Measurements from ENCODE around the gene TNF. TPM values are rescaled to one million over a fixed set of nuclear protein-coding genes. Genes with fewer than 3 reads are reported as not detected.

The TNF gene
- total RNA-seq, 2 experiments from 2014 or later, result 2.5 to 3.5 TPM

DNA sequence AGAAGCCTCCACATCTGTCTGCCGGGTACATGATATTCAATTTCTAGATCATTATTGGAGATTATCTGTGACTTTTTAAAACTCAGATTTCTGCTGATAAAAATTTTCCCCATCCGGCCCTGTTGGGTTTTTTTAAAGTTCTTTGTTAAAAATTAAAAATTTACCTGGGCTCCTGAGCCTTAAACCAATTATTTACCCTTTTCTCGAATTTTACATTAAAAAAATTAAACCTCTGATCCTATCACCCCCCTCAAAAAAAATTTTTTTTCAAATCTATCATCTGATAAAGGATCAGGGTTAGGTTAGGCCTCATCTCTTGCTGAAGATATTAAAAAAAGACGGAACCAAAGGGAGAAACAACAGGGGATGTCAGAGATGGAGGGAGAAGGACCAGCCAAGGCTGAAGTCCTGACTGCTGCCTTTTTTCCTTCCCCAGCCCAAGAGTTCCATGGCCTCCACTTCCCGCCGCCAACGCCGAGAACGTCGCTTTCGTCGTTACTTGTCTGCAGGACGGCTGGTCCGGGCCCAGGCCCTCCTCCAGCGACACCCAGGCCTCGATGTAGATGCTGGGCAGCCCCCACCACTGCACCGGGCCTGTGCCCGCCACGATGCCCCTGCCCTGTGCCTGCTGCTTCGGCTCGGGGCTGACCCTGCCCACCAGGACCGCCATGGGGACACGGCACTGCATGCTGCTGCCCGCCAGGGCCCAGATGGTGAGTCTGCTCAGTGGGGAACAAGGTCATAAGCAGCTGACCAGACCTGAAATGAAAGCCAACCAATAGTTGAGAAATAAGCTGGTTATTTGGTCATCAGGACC, 27.4 kb upstream of the TNF start:
- no peaks in the 10 kb centered on the region for H4K20me1 ChIP-seq (ENCODE audit: insufficient read depth, low read length)
- peak overlapping the region; percentile 64 for H3K27ac ChIP-seq (ENCODE audit: low read depth, low read length, poor library complexity, severe bottlenecking)
- peaks cover 28% of the 10 kb centered on the region for H3K36me3 ChIP-seq (ENCODE audit: insufficient read depth, low read length)
- intact Hi-C loops (cut with micrococcal nuclease; ENCODE audit: unreplicated experiment), result loop anchor here (1.0 to 10.0 kb wide), 4 partner anchors 33 to 283 kb away; partner anchors contain the start of gene VARS1
- H3K79me2 ChIP-seq (ENCODE audit: insufficient read depth, low read depth, low read length), result peaks cover 23% of the 10 kb centered on the region
- H3K9me3 ChIP-seq (ENCODE audit: low read length), result no peaks in the 10 kb centered on the region; the same call in 1 of the 2 replicates
- TSS peak; percentile 79 for BruUV-seq (replicated peaks)
- 0 out of 2 replicates have a peak overlapping the region, but pooled peaks have one; percentile 23 for H2AFZ ChIP-seq (ENCODE audit: low read length)
- ChIA-PET CTCF (ENCODE audit: unreplicated experiment) (interaction anchor here (0.8 to 3.3 kb wide), 6 partner anchors 33 to 51 kb away, joined by 3 to 23 read pairs (median 4); partner anchors contain the start of gene NCR3), POLR2A (interaction anchor here (0.7 to 2.9 kb wide), 17 partner anchors 12 to 58 kb away, joined by 3 to 30 read pairs (median 5); partner anchors contain the start of genes LTB, NCR3 and TNF)
- no peak for TF ChIP-seq EZH2phosphoT487 (IDR thresholded peaks at IDR 0.05; ENCODE audit: borderline replicate concordance, low read depth, low read length)
- TF ChIP-seq, protein P1, sequence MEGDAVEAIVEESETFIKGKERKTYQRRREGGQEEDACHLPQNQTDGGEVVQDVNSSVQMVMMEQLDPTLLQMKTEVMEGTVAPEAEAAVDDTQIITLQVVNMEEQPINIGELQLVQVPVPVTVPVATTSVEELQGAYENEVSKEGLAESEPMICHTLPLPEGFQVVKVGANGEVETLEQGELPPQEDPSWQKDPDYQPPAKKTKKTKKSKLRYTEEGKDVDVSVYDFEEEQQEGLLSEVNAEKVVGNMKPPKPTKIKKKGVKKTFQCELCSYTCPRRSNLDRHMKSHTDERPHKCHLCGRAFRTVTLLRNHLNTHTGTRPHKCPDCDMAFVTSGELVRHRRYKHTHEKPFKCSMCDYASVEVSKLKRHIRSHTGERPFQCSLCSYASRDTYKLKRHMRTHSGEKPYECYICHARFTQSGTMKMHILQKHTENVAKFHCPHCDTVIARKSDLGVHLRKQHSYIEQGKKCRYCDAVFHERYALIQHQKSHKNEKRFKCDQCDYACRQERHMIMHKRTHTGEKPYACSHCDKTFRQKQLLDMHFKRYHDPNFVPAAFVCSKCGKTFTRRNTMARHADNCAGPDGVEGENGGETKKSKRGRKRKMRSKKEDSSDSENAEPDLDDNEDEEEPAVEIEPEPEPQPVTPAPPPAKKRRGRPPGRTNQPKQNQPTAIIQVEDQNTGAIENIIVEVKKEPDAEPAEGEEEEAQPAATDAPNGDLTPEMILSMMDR (conservative IDR thresholded peaks at IDR 0.05; ENCODE audit: low read length), result no peak
- DNase-seq (ENCODE audit: low spot score), result no peak
- H3K4me3 ChIP-seq (ENCODE audit: low read depth, low read length, poor library complexity, severe bottlenecking), result peak overlapping the region; percentile 67
- H3K4me1 ChIP-seq (ENCODE audit: insufficient read depth, low read length, poor library complexity, severe bottlenecking), result peaks cover 58% of the 10 kb centered on the region
- no peaks in the 10 kb centered on the region for H3K9me2 ChIP-seq (ENCODE audit: insufficient read depth, low read length)
- peak overlapping the region; percentile 82 for H3K4me2 ChIP-seq (ENCODE audit: low read length)

DNA sequence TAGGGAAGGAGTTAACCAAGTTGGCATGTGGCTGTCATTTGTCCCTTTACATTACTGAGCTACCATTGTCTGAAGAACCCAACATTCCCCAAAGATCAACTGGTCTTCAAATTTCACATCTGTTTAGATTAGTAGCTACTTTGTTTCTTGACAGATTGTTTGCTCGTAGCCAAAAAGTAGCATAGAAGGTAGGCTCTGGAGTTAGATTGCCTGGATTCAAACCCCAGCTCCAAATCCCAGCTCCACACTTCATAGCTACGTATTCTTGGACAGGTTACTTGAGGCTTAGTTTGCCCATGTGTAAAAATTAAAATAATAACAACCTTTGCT, 26.9 kb upstream of the TNF start:
- H3K9me2 ChIP-seq (ENCODE audit: insufficient read depth, low read length), result no peaks in the 10 kb centered on the region
- no peak overlapping the region for H2AFZ ChIP-seq (ENCODE audit: low read length)
- intact Hi-C loops (cut with micrococcal nuclease; ENCODE audit: unreplicated experiment), result loop anchor here (10.0 kb wide), 1 partner anchor 246 kb away; the partner anchor contains the start of gene VARS1
- CTCF ChIA-PET (ENCODE audit: unreplicated experiment), result interaction anchor here (0.8 to 3.3 kb wide), 6 partner anchors 32 to 50 kb away, joined by 3 to 23 read pairs (median 4); partner anchors contain the start of gene NCR3
- no TSS peak for BruUV-seq (replicated peaks)
- peak overlapping the region; percentile 82 for H3K4me2 ChIP-seq (ENCODE audit: low read length)
- peak overlapping the region; percentile 64 for H3K27ac ChIP-seq (ENCODE audit: low read depth, low read length, poor library complexity, severe bottlenecking)
- peak overlapping the region; percentile 67 for H3K4me3 ChIP-seq (ENCODE audit: low read depth, low read length, poor library complexity, severe bottlenecking)
- TF ChIP-seq, protein P1 (conservative IDR thresholded peaks at IDR 0.05; ENCODE audit: low read length), result no peak
- no peak for TF ChIP-seq EZH2phosphoT487 (IDR thresholded peaks at IDR 0.05; ENCODE audit: borderline replicate concordance, low read depth, low read length)
- POLR2A ChIA-PET, result interaction anchor here (0.7 to 2.9 kb wide), 13 partner anchors 11 to 58 kb away, joined by 3 to 30 read pairs (median 5); partner anchors contain the start of genes LTB, NCR3 and TNF
- peaks cover 53% of the 10 kb centered on the region for H3K4me1 ChIP-seq (ENCODE audit: insufficient read depth, low read length, poor library complexity, severe bottlenecking)
- peaks cover 17% of the 10 kb centered on the region for H3K79me2 ChIP-seq (ENCODE audit: insufficient read depth, low read depth, low read length)
- H3K36me3 ChIP-seq (ENCODE audit: insufficient read depth, low read length), result peaks cover 34% of the 10 kb centered on the region
- H3K9me3 ChIP-seq (ENCODE audit: low read length), result no peaks in the 10 kb centered on the region; the same call in 1 of the 2 replicates
- no peak for DNase-seq (ENCODE audit: low spot score)
- no peaks in the 10 kb centered on the region for H4K20me1 ChIP-seq (ENCODE audit: insufficient read depth, low read length)
